Measurements from ENCODE around the gene MACROD2.
A peak's percentile ranks its signal among the peaks of the same experiment; 100 is the strongest.

MACROD2 gene

GRCh38 chr20:14334306-14334930, 339.1 kb downstream of the MACROD2 start:
- no peak for DNase-seq (ENCODE audit: low read depth, low spot score)

DNA sequence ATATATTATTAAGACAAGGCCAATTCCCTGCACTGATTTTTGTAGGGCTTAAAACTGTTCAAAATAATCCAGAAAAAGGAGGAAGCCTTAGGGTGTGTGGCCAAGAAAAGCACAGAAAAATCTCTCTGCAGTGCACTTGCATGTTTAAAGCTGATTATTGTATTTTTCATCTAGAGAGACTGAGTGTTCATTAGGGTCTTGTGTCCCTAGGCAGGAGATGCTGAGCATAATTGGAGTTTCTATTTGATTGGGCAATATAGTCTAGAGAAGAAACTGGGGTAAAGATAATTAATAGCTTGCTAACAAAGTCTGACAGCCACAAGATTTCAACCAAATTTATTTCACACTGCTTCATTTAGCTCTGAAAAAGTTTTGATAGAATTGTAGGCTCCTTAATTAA, 339.7 kb downstream of the MACROD2 start:
- DNase-seq (ENCODE audit: low read depth, low spot score): no peak

- DNase-seq (ENCODE audit: low read depth, low spot score): no peak
Observed at GRCh38 chr20:14336686-14337085, 341.4 kb downstream of the MACROD2 start.

DNA sequence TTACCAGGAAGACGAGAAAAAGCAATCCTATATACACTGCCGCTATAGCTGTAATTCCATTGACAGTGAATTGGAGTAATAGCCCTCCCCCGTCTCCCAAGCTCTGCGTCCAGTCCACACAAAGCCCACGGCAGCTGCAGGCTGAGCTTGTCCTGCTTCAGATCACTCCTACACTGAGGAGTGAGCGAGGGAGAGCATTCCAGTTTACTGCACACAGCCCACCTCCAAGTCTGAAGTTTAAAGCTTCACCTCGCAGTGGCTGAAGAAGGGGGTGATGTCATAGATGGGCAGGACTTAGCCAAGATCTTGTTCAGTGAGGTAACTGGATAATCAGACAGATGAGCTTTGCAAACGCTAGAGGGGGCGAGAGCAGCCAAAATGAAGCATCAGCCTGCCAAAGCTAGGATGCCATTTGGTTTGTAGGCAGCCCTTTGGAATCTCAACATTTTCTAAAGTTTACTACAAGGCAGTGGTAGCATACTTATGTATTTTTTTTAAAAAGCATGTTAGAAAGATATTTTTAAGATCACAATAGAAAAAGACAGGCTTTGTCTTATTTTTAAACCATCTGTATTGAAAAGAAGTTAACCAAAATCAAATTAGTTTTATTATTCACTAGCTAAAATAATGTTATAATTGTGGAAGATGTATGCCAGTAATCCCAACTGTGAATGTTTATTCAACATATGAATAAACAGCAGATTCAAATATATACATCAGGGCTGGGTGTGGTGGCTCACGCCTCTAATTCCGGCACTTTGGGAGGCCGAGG, 342.3 kb downstream of the MACROD2 start, which contains the start of gene FLRT3:
Gene FLRT3, minus strand, starts transcription at position 213 of the 772 bp plus-strand sequence. CDS start 10,106 bp downstream, outside the sequence.
- DNase-seq (ENCODE audit: low read depth, low spot score): peak; percentile 84

- no peak for DNase-seq (ENCODE audit: low read depth, low spot score)
Observed at GRCh38 chr20:14341801-14342200, 346.5 kb downstream of the MACROD2 start.

- no peak for DNase-seq (ENCODE audit: low read depth, low spot score)
Observed at GRCh38 chr20:14342918-14343317, 347.6 kb downstream of the MACROD2 start.

- no peak for DNase-seq (ENCODE audit: low read depth, low spot score)
Observed at GRCh38 chr20:14343491-14344065, 348.3 kb downstream of the MACROD2 start.

DNA sequence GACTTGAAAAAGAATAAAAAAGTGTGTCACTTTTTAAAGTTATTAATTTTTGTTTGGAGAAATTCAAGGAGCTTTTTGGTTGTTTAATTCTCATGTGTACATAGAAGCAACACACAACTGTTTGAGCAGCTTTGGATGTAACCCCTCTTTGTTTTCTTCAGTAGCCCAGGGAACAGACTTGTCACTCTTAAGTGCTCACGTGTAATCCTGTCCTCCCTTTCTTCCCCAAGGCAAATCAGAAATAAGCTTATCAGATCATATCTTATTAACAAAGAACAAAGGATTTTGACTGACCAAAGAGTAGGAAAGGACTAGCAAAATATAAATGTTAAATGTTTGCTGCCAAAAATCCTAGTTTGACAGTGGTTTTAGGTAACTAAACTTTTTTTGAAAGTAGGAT, 349.4 kb downstream of the MACROD2 start:
- no peak for DNase-seq (ENCODE audit: low read depth, low spot score)

GRCh38 chr20:14355791-14356190, 360.5 kb downstream of the MACROD2 start:
- DNase-seq (ENCODE audit: low read depth, low spot score): no peak

GRCh38 chr20:14360416-14360815, 365.1 kb downstream of the MACROD2 start:
- DNase-seq (ENCODE audit: low read depth, low spot score): no peak

DNA sequence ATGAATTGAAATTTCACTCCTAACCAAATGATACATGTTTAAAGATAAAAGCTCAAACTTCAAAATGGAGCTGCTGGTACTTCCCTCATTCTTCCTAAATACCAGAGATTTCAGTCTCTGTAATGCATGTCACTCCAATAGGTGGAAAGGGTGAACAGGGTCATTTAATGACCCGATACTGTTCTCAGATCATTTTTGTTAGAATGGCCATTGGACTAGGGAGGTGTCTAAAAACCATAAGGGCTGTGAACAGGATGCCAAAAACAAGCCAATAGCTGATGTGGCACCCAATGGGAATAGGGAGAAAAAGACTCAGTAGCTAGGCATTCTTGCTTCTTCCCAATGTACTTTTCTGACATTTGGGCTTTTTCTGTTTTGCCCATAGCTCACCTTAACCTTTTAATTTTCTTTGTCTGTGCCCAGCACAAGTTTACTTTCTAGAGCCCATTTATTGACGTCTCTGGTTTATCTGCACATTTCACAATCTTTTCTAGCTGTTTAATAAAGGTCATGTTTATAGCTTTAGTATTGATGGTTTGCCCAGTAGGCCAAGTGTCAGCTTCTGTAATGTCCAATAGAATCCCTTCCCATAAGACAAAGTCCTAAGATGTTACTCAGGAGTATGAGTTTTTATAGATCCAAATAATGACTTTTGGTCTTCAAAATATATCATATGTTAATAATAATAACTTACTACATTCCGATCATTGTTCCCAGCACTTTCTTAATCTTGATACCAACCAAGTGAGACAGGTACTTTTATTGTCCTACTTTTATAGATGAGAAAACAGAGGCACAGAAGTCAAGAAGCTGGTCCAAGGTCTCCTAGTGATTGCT, 366.4 kb downstream of the MACROD2 start:
- DNase-seq (ENCODE audit: low read depth, low spot score): no peak

- DNase-seq (ENCODE audit: low read depth, low spot score): no peak
Observed at GRCh38 chr20:14374196-14374595, 378.9 kb downstream of the MACROD2 start.

GRCh38 chr20:14375416-14375985, 380.2 kb downstream of the MACROD2 start:
- no peak for DNase-seq (ENCODE audit: low read depth, low spot score)

- no peak for DNase-seq (ENCODE audit: low read depth, low spot score)
Observed at GRCh38 chr20:14378326-14378725, 383.0 kb downstream of the MACROD2 start.

- no peak for DNase-seq (ENCODE audit: low read depth, low spot score)
Observed at GRCh38 chr20:14383335-14383734, 388.0 kb downstream of the MACROD2 start.

GRCh38 chr20:14384416-14385175, 389.3 kb downstream of the MACROD2 start:
- no peak for DNase-seq (ENCODE audit: low read depth, low spot score)

DNA sequence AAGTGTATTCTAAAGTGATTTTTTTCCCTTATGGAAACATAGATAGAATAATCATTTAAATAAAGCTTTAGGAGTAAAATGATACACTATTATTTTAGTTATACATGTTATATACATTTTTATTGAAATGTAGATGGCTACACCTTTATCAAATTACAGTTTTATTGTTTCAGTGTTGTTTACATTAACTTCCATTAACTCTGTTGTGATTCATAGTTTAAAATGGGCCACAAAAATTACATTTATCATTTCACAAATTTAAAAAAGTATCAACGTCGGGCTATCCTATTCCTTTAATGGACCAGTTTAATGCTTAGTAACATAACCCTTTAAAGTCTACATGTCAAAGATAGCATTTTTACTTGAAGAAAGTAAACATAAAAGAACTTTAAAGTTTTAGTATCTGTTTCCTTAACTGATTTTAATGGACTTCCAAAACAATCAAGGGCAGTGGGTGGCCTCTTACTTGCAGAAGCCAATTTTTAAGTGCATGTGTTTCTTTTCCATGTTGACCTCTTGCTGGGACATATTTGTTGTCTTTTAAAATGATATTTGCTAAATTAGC, 389.9 kb downstream of the MACROD2 start:
- DNase-seq (ENCODE audit: low read depth, low spot score): no peak

- DNase-seq (ENCODE audit: low read depth, low spot score): no peak
Observed at GRCh38 chr20:14386726-14387125, 391.4 kb downstream of the MACROD2 start.

DNA sequence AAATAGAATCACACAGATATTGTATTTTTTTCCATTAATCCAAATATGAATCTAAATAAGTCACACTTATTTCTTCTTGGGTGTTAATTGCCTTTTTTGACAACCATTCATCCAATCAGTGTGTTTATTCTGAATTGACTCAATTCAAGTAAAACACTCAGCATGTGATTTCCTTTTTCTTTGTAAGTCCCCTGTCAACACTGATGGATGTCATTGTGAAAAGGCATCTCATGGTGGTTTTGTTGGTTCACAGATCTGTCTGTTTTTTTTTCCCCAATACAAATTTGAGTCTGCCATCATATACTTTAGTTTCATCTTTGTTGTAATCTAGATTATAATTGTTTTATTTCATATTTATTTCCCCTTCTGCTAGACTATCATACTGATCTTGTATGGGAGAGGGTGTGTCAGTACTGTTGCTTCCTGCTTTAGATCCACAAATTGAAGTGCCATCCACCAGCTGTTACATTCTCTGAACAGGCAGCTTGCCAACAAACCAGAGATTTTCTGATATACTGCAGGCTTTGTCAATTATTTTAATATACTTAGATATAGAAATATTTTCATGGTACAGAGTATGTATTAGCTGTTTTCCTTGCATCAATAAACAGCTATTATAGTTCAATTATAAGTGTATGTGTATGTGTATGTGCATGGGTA, 406.3 kb downstream of the MACROD2 start:
- no peak for DNase-seq (ENCODE audit: low read depth, low spot score)

DNA sequence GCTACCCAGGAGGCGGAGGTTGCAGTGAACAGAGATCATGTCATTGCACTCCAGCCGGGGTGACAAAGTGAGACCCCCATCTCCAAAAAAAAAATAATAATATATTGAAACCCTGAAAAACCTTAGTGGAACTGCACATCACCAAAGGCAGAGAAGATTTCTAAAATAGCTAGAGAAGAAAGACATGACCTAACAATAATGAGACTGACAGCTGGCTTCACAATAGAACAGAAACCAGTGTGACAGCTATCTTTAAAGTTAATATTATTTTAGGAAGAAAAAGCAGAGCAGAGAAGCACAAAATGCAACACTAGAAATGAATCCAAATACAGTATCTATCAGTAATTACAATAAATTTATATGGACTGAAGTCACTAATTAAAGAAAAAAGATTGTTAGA, 409.2 kb downstream of the MACROD2 start:
- DNase-seq (ENCODE audit: low read depth, low spot score): no peak
